Measurements from ENCODE around the gene DHRS3.

DNA sequence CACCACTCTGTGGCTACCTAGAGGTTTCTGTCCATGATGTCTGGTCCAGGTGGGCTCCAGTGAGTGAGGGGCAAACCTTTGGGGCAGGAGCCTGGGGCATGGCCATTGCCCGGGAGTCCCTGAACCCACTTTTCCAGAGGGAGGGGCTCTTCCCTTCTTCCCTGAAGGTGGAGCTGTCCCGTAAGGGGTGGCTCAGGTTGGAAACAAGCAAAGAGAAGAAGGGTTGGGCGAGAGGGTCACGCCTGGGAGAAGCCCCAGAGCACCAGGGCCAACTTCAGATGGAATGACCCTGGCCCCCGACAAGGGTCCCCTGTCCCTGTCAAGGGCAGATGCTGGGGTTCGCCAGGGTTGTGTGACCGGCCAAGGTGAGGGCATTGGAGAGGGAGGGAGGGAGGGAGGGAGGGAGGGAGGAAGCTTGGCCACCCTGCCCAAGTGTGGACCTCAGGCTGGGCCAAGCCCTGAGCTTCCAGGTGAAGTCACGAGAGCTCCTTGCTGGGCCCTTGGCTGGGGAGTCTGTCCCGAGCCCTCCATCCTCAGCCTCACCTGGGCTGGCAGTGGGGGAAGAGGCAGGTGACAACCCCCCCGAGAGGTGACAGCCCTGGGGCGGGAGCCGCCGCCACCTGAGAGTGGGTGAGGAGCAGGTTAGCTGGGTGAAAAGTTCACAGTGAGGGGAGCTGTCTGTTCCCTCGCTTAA, 69.6 kb downstream of the DHRS3 start:
- no peak for TF ChIP-seq POLR2A (IDR thresholded peaks at IDR 0.05)
- no peak for TF ChIP-seq POLR2AphosphoS5 (IDR thresholded peaks at IDR 0.05)
- TF ChIP-seq CTCF (IDR thresholded peaks at IDR 0.05), result no peak

All from suprapubic skin (tissue), 4 donors.